Upper lobe of left lung (tissue), 6 donors: ENCODE results near the gene ADD2. TPM values are rescaled to one million over a fixed set of nuclear protein-coding genes. Genes with fewer than 3 reads are reported as not detected.
A peak's percentile ranks its signal among the peaks of the same experiment; 100 is the strongest.

Experiments
- ATAC-seq, 2 donors: fragments of 200-7000 bp; cut with Tn5 transposase; one replicate each; pipeline ENCODE4 v1.9.1; 2022; ENCODE audit warnings: mild to moderate bottlenecking in 2 of 2, moderate library complexity in 2 of 2; ENCODE audit not compliant: low FRiP score in 2 of 2
- DNase-seq, 2 donors: peaks; one replicate each; pipeline ENCODE4 v3.0.0-alpha.2; 2019 to 2020
- H3K27ac ChIP-seq, 4 donors: fragments of 200-600 bp; sonication (generic); one replicate each; pipeline ENCODE4 v1.5.1; 2016 to 2019
- H3K27me3 ChIP-seq, 4 donors: fragments of 200-600 bp; sonication (generic); one replicate each; pipeline ENCODE4 v1.5.1; 2017 to 2019
- H3K36me3 ChIP-seq, 4 donors: fragments of 200-600 bp; sonication (generic); one replicate each; pipeline ENCODE4 v1.5.1; 2016 to 2019
- H3K4me1 ChIP-seq, 4 donors: fragments of 200-600 bp; sonication (generic); one replicate each; pipeline ENCODE4 v1.5.1; 2018 to 2019
- H3K4me3 ChIP-seq, 4 donors: fragments of 200-600 bp; sonication (generic); one replicate each; pipeline ENCODE4 v1.5.1; 2017 to 2019; ENCODE audit warnings: mild to moderate bottlenecking in 2 of 4, moderate library complexity in 1 of 4
- H3K9me3 ChIP-seq, 4 donors: fragments of 200-600 bp; sonication (generic); one replicate each; pipeline ENCODE4 v1.5.1; 2018 to 2019
- EP300 ChIP-seq, 4 donors: sonication (generic); formaldehyde crosslinking; IDR thresholded peaks; one replicate each; pipeline ENCODE4 v1.5.1; 2017; ENCODE audit warnings: antibody characterized with exemption in 4 of 4, control low read depth in 2 of 4
- POLR2A ChIP-seq, 4 donors: fragments of 450-650 bp; IDR thresholded peaks; one replicate each; pipeline ENCODE4 v1.5.1; 2016 to 2017; ENCODE audit warnings: antibody characterized with exemption in 4 of 4, mild to moderate bottlenecking in 2 of 4
- POLR2AphosphoS5 ChIP-seq, 2 donors: sonication (generic); formaldehyde crosslinking; IDR thresholded peaks; one replicate each; pipeline ENCODE4 v1.5.1; 2017; ENCODE audit warnings: antibody characterized with exemption in 2 of 2
- WGBS, 2 donors: methylation state at CpG; one replicate each; pipeline ENCODE4 v1.1.5; 2017 to 2018; 5-methylcytosine and 5-hydroxymethylcytosine counted together
- total RNA-seq, 6 donors: library from RNA; depleted of rRNA in 4 of 6; stranded (reverse); fragments of >200 nt in 4 of 6; gene quantifications; one replicate each; pipeline versions ENCODE4 v1.1.0 to v1.2.1, GENCODE V29; 2016 to 2021
- TF ChIP-seq, protein P1 (sequence below), 6 experiments: fragments of 450-650 bp in 4 of 6; fragments of 200-600 bp in 2 of 6; sonication (generic) in 2 of 6; IDR thresholded peaks; one replicate each; pipeline ENCODE4 v1.5.1; 2016 to 2019; ENCODE audit warnings: antibody characterized with exemption in 6 of 6
- donor health status: DM: no; HTN: no; CAD: no; lungs with moderate emphysema.
- donor health status: DM: no; HTN: yes; CAD: no; lungs with severe emphysema.

ADD2 gene
- total RNA-seq, 6 donors from 2014 or later = under 0.01 to 3.3 (median 0.50) TPM

DNA sequence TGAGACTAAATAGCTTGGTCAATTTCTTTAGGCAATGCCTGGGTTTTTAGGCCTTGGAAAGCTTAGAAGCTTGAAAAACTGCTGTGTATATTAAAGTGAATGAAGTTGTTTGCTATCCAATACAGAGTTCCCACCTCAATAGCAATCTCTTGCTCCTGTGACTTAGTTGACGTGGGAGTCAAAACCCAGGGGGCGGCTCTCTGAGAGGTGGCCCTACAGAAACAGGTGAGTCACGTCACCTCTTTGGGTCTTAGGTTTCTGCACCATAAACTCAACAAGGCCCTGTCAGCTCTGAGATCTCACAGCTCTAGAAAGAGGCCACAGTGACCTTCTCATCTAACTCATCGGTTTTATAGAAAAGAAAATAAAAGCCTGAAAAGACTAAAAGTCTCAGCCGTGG is 79.6 kb downstream of the ADD2 start:
- Histone ChIP-seq H3K9me3 (no peaks in the 10 kb centered on the region), H3K27ac (no peak overlapping the region), H3K4me1 (no peaks in the 10 kb centered on the region), H3K27me3 (no peaks in the 10 kb centered on the region), H3K36me3 (no peaks in the 10 kb centered on the region), H3K4me3 (no peak overlapping the region)
- 93 to 97% methylated on average over 5 of the region's 5 CpGs for WGBS, 2 donors
- TF ChIP-seq EP300 (IDR thresholded peaks at IDR 0.05) (no peak), POLR2A (IDR thresholded peaks at IDR 0.05) (no peak), POLR2AphosphoS5 (IDR thresholded peaks at IDR 0.05) (no peak)
- TF ChIP-seq, protein P1, sequence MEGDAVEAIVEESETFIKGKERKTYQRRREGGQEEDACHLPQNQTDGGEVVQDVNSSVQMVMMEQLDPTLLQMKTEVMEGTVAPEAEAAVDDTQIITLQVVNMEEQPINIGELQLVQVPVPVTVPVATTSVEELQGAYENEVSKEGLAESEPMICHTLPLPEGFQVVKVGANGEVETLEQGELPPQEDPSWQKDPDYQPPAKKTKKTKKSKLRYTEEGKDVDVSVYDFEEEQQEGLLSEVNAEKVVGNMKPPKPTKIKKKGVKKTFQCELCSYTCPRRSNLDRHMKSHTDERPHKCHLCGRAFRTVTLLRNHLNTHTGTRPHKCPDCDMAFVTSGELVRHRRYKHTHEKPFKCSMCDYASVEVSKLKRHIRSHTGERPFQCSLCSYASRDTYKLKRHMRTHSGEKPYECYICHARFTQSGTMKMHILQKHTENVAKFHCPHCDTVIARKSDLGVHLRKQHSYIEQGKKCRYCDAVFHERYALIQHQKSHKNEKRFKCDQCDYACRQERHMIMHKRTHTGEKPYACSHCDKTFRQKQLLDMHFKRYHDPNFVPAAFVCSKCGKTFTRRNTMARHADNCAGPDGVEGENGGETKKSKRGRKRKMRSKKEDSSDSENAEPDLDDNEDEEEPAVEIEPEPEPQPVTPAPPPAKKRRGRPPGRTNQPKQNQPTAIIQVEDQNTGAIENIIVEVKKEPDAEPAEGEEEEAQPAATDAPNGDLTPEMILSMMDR (IDR thresholded peaks at IDR 0.05) = no peak
- DNase-seq (peak in 1 of 2 donors; percentile 2), ATAC-seq (no peak)

DNA sequence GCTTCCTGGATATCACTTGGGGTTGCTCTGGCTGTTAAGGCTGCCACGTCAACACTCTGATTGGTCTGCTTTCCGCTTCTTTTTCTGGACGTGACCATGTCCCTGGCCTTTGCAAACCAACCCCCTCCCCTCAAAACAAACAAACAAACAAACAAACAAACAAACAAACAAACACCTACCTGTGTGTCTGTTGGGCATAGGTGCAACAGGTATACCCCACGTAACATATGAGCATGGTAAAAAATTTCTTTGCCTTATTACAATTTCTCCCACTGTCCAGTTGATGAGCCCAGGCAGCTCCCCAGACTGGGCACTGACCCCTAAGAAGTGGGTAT is 80.6 kb downstream of the ADD2 start:
- no peaks in the 10 kb centered on the region for H3K36me3 ChIP-seq
- DNase-seq = no peak
- no peak overlapping the region for H3K4me3 ChIP-seq
- no peaks in the 10 kb centered on the region for H3K9me3 ChIP-seq
- no peaks in the 10 kb centered on the region for H3K4me1 ChIP-seq
- TF ChIP-seq POLR2A (IDR thresholded peaks at IDR 0.05) = no peak
- TF ChIP-seq, protein P1 (IDR thresholded peaks at IDR 0.05) = no peak
- no peak overlapping the region for H3K27ac ChIP-seq
- ATAC-seq = no peak
- 92 to 96% methylated on average over 4 of the region's 4 CpGs for WGBS, 2 donors
- no peaks in the 10 kb centered on the region for H3K27me3 ChIP-seq

DNA sequence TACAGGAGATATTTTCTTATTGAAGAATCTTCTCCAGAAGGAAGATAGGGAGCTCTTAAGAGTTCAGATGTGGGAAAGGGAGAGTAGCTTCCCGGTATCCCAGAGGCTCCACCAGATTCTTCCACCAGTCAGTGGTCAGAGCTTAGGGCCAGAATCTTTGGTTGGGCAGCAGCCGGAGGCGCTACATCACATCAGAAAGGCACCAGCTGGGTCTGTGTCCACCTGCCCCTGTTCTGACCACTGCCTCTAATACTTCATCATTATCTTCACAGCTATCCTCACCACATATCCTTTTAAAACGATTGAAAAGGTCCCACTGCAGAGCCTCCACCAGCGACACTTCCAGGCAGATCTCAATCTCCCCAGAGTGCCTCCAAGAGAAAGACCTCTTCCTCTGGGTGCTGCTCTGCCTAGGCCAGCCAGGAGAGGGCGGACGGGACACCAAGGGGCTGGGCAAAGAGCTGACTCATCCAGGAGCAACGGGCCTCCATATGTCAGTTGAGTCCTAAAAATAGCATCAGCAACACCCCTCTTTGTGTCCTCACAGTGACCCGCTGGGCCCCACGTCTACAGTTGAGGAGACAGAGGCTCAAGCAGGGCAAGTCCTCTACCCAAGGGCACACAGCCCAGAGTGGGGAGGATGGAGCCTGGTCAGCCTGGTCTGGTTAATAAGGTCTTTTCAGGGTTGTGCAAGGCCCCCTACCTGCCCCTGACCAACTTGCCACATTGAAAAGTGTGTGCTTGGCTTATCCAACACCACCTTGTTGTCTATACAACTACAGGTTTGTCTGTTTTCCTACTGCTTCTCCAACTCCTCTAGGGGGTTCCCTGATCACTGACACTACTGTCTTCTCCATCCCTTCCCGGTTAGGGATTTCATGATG is 81.2 kb downstream of the ADD2 start:
- H3K4me1 ChIP-seq = no peaks in the 10 kb centered on the region
- peak; percentile 16 to 22 for ATAC-seq
- no peak overlapping the region for H3K4me3 ChIP-seq
- no peaks in the 10 kb centered on the region for H3K9me3 ChIP-seq
- no peaks in the 10 kb centered on the region for H3K36me3 ChIP-seq
- H3K27me3 ChIP-seq = no peaks in the 10 kb centered on the region
- DNase-seq = no peak
- H3K27ac ChIP-seq = no peak overlapping the region
- TF ChIP-seq POLR2A (IDR thresholded peaks at IDR 0.05) = no peak
- TF ChIP-seq, protein P1 (IDR thresholded peaks at IDR 0.05) = no peak
- 53 to 65% methylated on average over 11 of the region's 11 CpGs for WGBS, 2 donors

DNA sequence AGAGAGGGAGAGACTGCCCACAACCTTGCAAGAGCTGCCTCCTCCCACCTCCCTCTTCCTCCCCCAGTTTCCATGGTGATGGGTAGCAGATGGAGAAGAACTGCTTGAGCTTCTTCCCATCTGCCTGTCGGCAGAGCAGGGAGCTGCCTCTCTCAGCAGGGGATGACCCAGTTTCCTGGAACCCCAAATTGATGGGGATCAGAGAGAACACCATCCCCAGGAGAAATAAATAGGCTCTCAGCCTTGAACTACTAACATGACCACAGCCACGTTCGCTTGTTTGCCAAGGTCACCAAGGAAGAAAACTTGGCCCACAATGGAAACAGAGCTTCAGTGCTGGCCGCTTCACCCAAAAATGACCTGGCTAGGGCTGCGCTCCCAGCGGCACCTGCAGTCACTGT is 82.2 kb downstream of the ADD2 start:
- ATAC-seq (no peak), DNase-seq (no peak)
- H3K27me3 ChIP-seq = no peaks in the 10 kb centered on the region
- H3K27ac ChIP-seq = no peak overlapping the region
- TF ChIP-seq POLR2AphosphoS5 (IDR thresholded peaks at IDR 0.05) (no peak), POLR2A (IDR thresholded peaks at IDR 0.05) (no peak), EP300 (IDR thresholded peaks at IDR 0.05) (no peak)
- TF ChIP-seq, protein P1 (IDR thresholded peaks at IDR 0.05) = no peak
- no peaks in the 10 kb centered on the region for H3K4me1 ChIP-seq
- no peaks in the 10 kb centered on the region for H3K36me3 ChIP-seq
- no peaks in the 10 kb centered on the region for H3K9me3 ChIP-seq
- H3K4me3 ChIP-seq = no peak overlapping the region
- 74 to 80% methylated on average over 6 of the region's 6 CpGs for WGBS, 2 donors
